Measurements from ENCODE around the gene EPN1. TPM values are rescaled to one million over a fixed set of nuclear protein-coding genes. Genes with fewer than 3 reads are reported as not detected.

Gene EPN1
- total and polyA plus RNA-seq, 9 of the 15 experiments (the other 6 are each of a cell fraction or from before 2014, with no cell fraction given) = 0.08 to 138 (median 12.7) TPM

DNA sequence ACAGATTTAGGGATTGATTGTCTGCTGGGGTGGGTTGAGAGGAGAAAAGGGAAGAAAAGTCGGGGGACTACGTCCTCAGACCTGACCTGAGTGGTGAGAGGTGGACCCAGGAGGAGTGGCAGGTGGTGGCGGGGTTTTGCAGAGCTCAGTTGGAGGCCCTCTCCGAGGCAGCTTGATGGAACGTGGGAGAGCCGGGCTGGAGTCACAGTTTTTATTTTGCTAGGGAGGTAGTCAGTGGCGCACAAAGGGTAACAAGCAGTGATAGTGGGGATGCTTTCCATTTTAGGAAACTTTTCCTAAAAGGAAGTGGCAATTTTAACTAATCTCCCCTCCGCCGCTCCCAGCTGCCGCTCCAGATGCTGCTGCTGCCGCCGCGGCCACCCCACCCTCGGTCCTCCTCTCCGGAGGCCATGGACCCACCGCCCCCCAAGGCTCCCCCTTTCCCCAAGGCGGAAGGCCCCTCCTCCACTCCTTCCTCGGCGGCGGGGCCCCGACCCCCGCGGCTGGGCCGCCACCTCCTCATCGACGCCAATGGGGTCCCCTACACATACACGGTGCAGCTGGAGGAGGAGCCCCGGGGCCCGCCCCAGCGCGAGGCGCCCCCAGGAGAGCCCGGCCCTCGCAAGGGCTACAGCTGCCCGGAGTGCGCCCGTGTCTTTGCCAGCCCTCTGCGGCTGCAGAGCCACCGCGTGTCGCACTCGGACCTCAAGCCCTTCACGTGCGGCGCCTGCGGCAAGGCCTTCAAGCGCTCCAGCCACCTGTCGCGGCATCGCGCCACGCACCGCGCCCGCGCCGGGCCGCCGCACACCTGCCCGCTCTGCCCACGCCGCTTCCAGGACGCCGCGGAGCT is 32.6 kb upstream of the EPN1 start (continued):
- TF ChIP-seq, protein P1, sequence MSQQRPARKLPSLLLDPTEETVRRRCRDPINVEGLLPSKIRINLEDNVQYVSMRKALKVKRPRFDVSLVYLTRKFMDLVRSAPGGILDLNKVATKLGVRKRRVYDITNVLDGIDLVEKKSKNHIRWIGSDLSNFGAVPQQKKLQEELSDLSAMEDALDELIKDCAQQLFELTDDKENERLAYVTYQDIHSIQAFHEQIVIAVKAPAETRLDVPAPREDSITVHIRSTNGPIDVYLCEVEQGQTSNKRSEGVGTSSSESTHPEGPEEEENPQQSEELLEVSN (IDR thresholded peaks at IDR 0.05; ENCODE audit: borderline replicate concordance in 1 of 2, extremely low read depth in 1 of 2, insufficient read depth in 1 of 2, insufficient read length in 1 of 2, low read depth in 1 of 2, low read length in 1 of 2, poor library complexity in 1 of 2, severe bottlenecking in 1 of 2) = peak; percentile 54 to 75
- TF ChIP-seq, protein P2, sequence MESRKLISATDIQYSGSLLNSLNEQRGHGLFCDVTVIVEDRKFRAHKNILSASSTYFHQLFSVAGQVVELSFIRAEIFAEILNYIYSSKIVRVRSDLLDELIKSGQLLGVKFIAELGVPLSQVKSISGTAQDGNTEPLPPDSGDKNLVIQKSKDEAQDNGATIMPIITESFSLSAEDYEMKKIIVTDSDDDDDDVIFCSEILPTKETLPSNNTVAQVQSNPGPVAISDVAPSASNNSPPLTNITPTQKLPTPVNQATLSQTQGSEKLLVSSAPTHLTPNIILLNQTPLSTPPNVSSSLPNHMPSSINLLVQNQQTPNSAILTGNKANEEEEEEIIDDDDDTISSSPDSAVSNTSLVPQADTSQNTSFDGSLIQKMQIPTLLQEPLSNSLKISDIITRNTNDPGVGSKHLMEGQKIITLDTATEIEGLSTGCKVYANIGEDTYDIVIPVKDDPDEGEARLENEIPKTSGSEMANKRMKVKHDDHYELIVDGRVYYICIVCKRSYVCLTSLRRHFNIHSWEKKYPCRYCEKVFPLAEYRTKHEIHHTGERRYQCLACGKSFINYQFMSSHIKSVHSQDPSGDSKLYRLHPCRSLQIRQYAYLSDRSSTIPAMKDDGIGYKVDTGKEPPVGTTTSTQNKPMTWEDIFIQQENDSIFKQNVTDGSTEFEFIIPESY (CRISPR knock-in tag; IDR thresholded peaks at IDR 0.05) = peak; percentile 87
- no peak for TF ChIP-seq SIN3B (IDR thresholded peaks at IDR 0.05; ENCODE audit: low read depth)
- TF ChIP-seq ZBTB7A (IDR thresholded peaks at IDR 0.05; ENCODE audit: borderline replicate concordance, control insufficient read depth, low read depth, low read length) = peak; percentile 49; the same call in 1 of the 2 replicates
- TF ChIP-seq VEZF1 (CRISPR knock-in tag; IDR thresholded peaks at IDR 0.05) = no peak
- peak; percentile 36 for TF ChIP-seq RBFOX2 (IDR thresholded peaks at IDR 0.05; ENCODE audit: low read depth, low read length)
- no peak for TF ChIP-seq REST (IDR thresholded peaks at IDR 0.05; ENCODE audit: borderline replicate concordance)
- TF ChIP-seq REST (CRISPR knock-in tag; IDR thresholded peaks at IDR 0.05; ENCODE audit: low read depth) = 0 out of 2 replicates have a peak, but pooled peaks have one; percentile 29
- TF ChIP-seq KDM1A (IDR thresholded peaks at IDR 0.05) = peak; percentile 87 to 89; a peak in 2 of 4 replicates
